ENCODE measurements around the gene CHD2. TPM values are rescaled to one million over a fixed set of nuclear protein-coding genes. Genes with fewer than 3 reads are reported as not detected.

The CHD2 gene
- total RNA-seq, 1 donor from 2014 or later: 54.2 TPM

- no peaks in the 10 kb centered on the region for H3K36me3 ChIP-seq (ENCODE audit: control insufficient read depth, insufficient read depth, low read length)
- TF ChIP-seq, protein P1, sequence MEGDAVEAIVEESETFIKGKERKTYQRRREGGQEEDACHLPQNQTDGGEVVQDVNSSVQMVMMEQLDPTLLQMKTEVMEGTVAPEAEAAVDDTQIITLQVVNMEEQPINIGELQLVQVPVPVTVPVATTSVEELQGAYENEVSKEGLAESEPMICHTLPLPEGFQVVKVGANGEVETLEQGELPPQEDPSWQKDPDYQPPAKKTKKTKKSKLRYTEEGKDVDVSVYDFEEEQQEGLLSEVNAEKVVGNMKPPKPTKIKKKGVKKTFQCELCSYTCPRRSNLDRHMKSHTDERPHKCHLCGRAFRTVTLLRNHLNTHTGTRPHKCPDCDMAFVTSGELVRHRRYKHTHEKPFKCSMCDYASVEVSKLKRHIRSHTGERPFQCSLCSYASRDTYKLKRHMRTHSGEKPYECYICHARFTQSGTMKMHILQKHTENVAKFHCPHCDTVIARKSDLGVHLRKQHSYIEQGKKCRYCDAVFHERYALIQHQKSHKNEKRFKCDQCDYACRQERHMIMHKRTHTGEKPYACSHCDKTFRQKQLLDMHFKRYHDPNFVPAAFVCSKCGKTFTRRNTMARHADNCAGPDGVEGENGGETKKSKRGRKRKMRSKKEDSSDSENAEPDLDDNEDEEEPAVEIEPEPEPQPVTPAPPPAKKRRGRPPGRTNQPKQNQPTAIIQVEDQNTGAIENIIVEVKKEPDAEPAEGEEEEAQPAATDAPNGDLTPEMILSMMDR (IDR thresholded peaks at IDR 0.05; ENCODE audit: insufficient read depth, low read length, poor library complexity, severe bottlenecking): no peak
- H3K27me3 ChIP-seq (ENCODE audit: control insufficient read depth, insufficient read depth, low read length): peaks cover 2% of the 10 kb centered on the region
- DNase-seq (ENCODE audit: low read depth): no peak
- no peak overlapping the region for H3K4me3 ChIP-seq (ENCODE audit: low read depth, low read length)
These were observed 146.6 kb downstream of the CHD2 start for GRCh38 chr15:93046721-93047120.

GRCh38 chr15:93047621-93048425, 147.7 kb downstream of the CHD2 start:
- DNase-seq (ENCODE audit: low read depth): no peak
- H3K4me3 ChIP-seq (ENCODE audit: low read depth, low read length): no peak overlapping the region
- H3K27me3 ChIP-seq (ENCODE audit: control insufficient read depth, insufficient read depth, low read length): peaks cover 2% of the 10 kb centered on the region
- TF ChIP-seq, protein P1 (IDR thresholded peaks at IDR 0.05; ENCODE audit: insufficient read depth, low read length, poor library complexity, severe bottlenecking): no peak
- H3K36me3 ChIP-seq (ENCODE audit: control insufficient read depth, insufficient read depth, low read length): no peaks in the 10 kb centered on the region

DNA sequence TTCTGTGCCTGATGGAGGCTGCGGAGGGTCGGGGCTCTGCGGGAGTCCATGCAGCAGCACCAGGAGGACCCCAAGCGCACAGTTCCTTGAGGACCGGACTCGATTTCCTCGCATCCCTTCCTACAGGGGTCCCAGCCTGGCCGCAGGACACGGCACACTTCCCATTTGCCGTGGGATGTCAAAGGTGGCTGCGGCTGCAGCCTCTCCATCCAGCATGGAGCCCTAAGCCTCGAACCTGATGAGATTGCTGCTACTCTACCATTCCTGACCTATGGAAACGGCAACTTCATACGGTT, 148.2 kb downstream of the CHD2 start:
- Histone ChIP-seq H3K4me3 (ENCODE audit: low read depth, low read length) (no peak overlapping the region), H3K36me3 (ENCODE audit: control insufficient read depth, insufficient read depth, low read length) (no peaks in the 10 kb centered on the region), H3K27me3 (ENCODE audit: control insufficient read depth, insufficient read depth, low read length) (peaks cover 2% of the 10 kb centered on the region)
- TF ChIP-seq, protein P1 (IDR thresholded peaks at IDR 0.05; ENCODE audit: insufficient read depth, low read length, poor library complexity, severe bottlenecking): no peak
- no peak for DNase-seq (ENCODE audit: low read depth)

GRCh38 chr15:93048759-93049161, 148.6 kb downstream of the CHD2 start:
- Histone ChIP-seq H3K27me3 (ENCODE audit: control insufficient read depth, insufficient read depth, low read length) (peaks cover under 1% of the 10 kb centered on the region), H3K4me3 (ENCODE audit: low read depth, low read length) (no peak overlapping the region), H3K36me3 (ENCODE audit: control insufficient read depth, insufficient read depth, low read length) (no peaks in the 10 kb centered on the region)
- no peak for DNase-seq (ENCODE audit: low read depth)
- TF ChIP-seq, protein P1 (IDR thresholded peaks at IDR 0.05; ENCODE audit: insufficient read depth, low read length, poor library complexity, severe bottlenecking): no peak

GRCh38 chr15:93049233-93049632, 149.1 kb downstream of the CHD2 start:
- no peaks in the 10 kb centered on the region for H3K27me3 ChIP-seq (ENCODE audit: control insufficient read depth, insufficient read depth, low read length)
- no peaks in the 10 kb centered on the region for H3K36me3 ChIP-seq (ENCODE audit: control insufficient read depth, insufficient read depth, low read length)
- no peak overlapping the region for H3K4me3 ChIP-seq (ENCODE audit: low read depth, low read length)
- TF ChIP-seq, protein P1 (IDR thresholded peaks at IDR 0.05; ENCODE audit: insufficient read depth, low read length, poor library complexity, severe bottlenecking): no peak
- no peak for DNase-seq (ENCODE audit: low read depth)

All from kidney epithelial cell (primary cell).